HepG2 (cell line): ENCODE data around the gene MINDY1. TPM values are rescaled to one million over a fixed set of nuclear protein-coding genes. Genes with fewer than 3 reads are reported as not detected.

Experiments
- MAFK ChIP-seq, 2 experiments: IDR thresholded peaks in 1 of 2; conservative IDR thresholded peaks in 1 of 2; 2 replicates each; pipeline ENCODE4 v1.6.1; 2011; ENCODE audit warnings: improper control_type of control experiment in 2 of 2, low read length in 2 of 2
- MTF1 ChIP-seq: sonication (generic); formaldehyde crosslinking; IDR thresholded peaks from 2 replicates; pipeline ENCODE4 v1.5.0; 2020; ENCODE audit warnings: missing genetic modification reagents
- SAP130 ChIP-seq: IDR thresholded peaks from 2 replicates; pipeline ENCODE4 v1.6.1; 2016; ENCODE audit warnings: low read depth
- SP5 ChIP-seq: IDR thresholded peaks from 2 replicates; pipeline ENCODE4 v1.6.1; 2016; ENCODE audit warnings: low read depth, borderline replicate concordance
- ZBTB25 ChIP-seq: IDR thresholded peaks from 2 replicates; pipeline ENCODE4 v1.6.1; 2018; ENCODE audit warnings: missing genetic modification reagents
- ZNF12 ChIP-seq: sonication (generic); formaldehyde crosslinking; IDR thresholded peaks from 2 replicates; pipeline ENCODE4 v1.5.0; 2020; ENCODE audit warnings: missing genetic modification reagents
- ZNF331 ChIP-seq: sonication (generic); formaldehyde crosslinking; IDR thresholded peaks from 2 replicates; pipeline ENCODE4 v1.4.0; 2020; ENCODE audit warnings: missing genetic modification reagents
- ZNF343 ChIP-seq: sonication (generic); formaldehyde crosslinking; IDR thresholded peaks from 2 replicates; pipeline ENCODE4 v1.4.0; 2020; ENCODE audit warnings: mild to moderate bottlenecking, missing genetic modification reagents
- ZNF609 ChIP-seq: sonication (generic); formaldehyde crosslinking; IDR thresholded peaks from 2 replicates; pipeline ENCODE4 v1.4.0; 2020; ENCODE audit warnings: mild to moderate bottlenecking, missing genetic modification reagents, borderline replicate concordance
- ZSCAN29 ChIP-seq: sonication (generic); formaldehyde crosslinking; conservative IDR thresholded peaks from 2 replicates; pipeline ENCODE4 v1.4.0; 2020; ENCODE audit warnings: mild to moderate bottlenecking, missing genetic modification reagents
- polyA plus RNA-seq, 8 experiments: library from polyadenylated mRNA; depleted of rRNA in 3 of 8; stranded (reverse) in 7 of 8; unstranded in 1 of 8; fragments of >200 nt; fragmentation: Illumina TruSeq in 4 of 8; extraction: Trizol in 4 of 8; gene quantifications; 2 replicates each; pipeline versions ENCODE4 v1.2.1 to v1.2.3, GENCODE V29; 2011 to 2016; ENCODE audit warnings: low read depth in 4 of 8, missing spikeins in 1 of 8, mixed read lengths in 1 of 8; ENCODE audit not compliant: insufficient read depth in 1 of 8
- total RNA-seq, 5 experiments: library from RNA; depleted of rRNA; stranded (reverse); fragments of >200 nt; fragmentation: Illumina TruSeq; extraction: Trizol; gene quantifications; 2 replicates each; pipeline ENCODE4 v1.2.3, GENCODE V29; 2016; ENCODE audit warnings: low read depth in 1 of 5
- TF ChIP-seq, protein P1 (sequence below): sonication (generic); formaldehyde crosslinking; IDR thresholded peaks from 2 replicates; pipeline ENCODE4 v1.4.0; 2020; ENCODE audit warnings: missing genetic modification reagents, borderline replicate concordance
- TF ChIP-seq, protein P2 (sequence below): sonication (generic); formaldehyde crosslinking; IDR thresholded peaks from 2 replicates; pipeline ENCODE4 v1.9.0; 2021; ENCODE audit warnings: missing genetic modification reagents, mild to moderate bottlenecking, borderline replicate concordance
- TF ChIP-seq, protein P3 (sequence below): sonication (generic); formaldehyde crosslinking; IDR thresholded peaks from 2 replicates; pipeline ENCODE4 v1.5.0; 2020; ENCODE audit warnings: mild to moderate bottlenecking, missing genetic modification reagents, borderline replicate concordance

The MINDY1 gene
- total and polyA plus RNA-seq, 2 of the 13 experiments (the other 11 are each of a cell fraction or from before 2014, with no cell fraction given) = 11.1 to 15.0 TPM

DNA sequence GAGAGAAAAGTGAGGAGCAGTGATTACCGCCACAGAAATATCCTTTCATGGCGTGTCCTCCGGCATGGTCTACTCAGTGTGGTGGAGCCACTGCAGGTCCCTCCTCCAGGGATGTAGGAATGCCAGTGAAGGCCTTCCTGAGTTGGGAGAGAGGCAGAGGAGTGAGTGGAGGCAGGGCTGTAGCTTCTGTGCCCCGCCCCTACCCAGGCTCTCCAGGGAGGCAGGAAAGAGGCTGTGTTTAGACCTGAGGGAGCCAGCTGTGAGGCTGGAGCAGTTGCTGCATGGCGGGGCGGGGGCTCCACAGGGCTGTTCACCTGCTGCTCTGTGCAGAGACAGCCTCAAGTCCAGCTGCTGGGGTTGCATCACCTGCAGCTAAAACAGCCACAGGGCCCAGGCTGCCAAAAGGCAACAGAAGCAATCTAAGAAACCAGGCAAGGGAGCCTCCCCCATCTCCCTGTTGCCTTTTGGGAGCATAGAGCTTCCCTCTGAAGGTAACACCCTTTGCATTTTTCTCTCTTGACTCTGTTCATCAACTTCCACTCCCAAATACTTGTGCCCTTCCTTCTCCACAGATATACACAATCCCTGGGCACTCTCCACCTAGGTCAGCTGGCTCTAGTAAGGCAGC is 25.4 kb downstream of the MINDY1 start (continued):
- TF ChIP-seq SP5 (CRISPR knock-in tag) (peak; percentile 82), ZNF609 (CRISPR knock-in tag) (0 out of 2 replicates have a peak, but pooled peaks have one; percentile 50), MTF1 (CRISPR knock-in tag) (no peak), SAP130 (CRISPR knock-in tag) (peak; percentile 68), ZNF331 (CRISPR knock-in tag) (peak; percentile 16; the same call in 1 of the 2 replicates), ZNF12 (CRISPR knock-in tag) (no peak), ZNF343 (CRISPR knock-in tag) (0 out of 2 replicates have a peak, but pooled peaks have one; percentile 18), MAFK (conservative IDR thresholded peaks at IDR 0.05 in 1 of 2, IDR thresholded peaks at IDR 0.05 in 1 of 2; ENCODE audit: low read length in 2 of 2) (no peak), ZBTB25 (CRISPR knock-in tag) (0 out of 2 replicates have a peak, but pooled peaks have one; percentile 32), ZSCAN29 (CRISPR knock-in tag) (peak; percentile 91; the same call in 1 of the 2 replicates)
- TF ChIP-seq, protein P1, sequence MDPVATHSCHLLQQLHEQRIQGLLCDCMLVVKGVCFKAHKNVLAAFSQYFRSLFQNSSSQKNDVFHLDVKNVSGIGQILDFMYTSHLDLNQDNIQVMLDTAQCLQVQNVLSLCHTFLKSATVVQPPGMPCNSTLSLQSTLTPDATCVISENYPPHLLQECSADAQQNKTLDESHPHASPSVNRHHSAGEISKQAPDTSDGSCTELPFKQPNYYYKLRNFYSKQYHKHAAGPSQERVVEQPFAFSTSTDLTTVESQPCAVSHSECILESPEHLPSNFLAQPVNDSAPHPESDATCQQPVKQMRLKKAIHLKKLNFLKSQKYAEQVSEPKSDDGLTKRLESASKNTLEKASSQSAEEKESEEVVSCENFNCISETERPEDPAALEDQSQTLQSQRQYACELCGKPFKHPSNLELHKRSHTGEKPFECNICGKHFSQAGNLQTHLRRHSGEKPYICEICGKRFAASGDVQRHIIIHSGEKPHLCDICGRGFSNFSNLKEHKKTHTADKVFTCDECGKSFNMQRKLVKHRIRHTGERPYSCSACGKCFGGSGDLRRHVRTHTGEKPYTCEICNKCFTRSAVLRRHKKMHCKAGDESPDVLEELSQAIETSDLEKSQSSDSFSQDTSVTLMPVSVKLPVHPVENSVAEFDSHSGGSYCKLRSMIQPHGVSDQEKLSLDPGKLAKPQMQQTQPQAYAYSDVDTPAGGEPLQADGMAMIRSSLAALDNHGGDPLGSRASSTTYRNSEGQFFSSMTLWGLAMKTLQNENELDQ (CRISPR knock-in tag) = peak; percentile 34; the same call in 1 of the 2 replicates
- TF ChIP-seq, protein P2, sequence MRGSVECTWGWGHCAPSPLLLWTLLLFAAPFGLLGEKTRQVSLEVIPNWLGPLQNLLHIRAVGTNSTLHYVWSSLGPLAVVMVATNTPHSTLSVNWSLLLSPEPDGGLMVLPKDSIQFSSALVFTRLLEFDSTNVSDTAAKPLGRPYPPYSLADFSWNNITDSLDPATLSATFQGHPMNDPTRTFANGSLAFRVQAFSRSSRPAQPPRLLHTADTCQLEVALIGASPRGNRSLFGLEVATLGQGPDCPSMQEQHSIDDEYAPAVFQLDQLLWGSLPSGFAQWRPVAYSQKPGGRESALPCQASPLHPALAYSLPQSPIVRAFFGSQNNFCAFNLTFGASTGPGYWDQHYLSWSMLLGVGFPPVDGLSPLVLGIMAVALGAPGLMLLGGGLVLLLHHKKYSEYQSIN (CRISPR knock-in tag) = no peak
- TF ChIP-seq, protein P3, sequence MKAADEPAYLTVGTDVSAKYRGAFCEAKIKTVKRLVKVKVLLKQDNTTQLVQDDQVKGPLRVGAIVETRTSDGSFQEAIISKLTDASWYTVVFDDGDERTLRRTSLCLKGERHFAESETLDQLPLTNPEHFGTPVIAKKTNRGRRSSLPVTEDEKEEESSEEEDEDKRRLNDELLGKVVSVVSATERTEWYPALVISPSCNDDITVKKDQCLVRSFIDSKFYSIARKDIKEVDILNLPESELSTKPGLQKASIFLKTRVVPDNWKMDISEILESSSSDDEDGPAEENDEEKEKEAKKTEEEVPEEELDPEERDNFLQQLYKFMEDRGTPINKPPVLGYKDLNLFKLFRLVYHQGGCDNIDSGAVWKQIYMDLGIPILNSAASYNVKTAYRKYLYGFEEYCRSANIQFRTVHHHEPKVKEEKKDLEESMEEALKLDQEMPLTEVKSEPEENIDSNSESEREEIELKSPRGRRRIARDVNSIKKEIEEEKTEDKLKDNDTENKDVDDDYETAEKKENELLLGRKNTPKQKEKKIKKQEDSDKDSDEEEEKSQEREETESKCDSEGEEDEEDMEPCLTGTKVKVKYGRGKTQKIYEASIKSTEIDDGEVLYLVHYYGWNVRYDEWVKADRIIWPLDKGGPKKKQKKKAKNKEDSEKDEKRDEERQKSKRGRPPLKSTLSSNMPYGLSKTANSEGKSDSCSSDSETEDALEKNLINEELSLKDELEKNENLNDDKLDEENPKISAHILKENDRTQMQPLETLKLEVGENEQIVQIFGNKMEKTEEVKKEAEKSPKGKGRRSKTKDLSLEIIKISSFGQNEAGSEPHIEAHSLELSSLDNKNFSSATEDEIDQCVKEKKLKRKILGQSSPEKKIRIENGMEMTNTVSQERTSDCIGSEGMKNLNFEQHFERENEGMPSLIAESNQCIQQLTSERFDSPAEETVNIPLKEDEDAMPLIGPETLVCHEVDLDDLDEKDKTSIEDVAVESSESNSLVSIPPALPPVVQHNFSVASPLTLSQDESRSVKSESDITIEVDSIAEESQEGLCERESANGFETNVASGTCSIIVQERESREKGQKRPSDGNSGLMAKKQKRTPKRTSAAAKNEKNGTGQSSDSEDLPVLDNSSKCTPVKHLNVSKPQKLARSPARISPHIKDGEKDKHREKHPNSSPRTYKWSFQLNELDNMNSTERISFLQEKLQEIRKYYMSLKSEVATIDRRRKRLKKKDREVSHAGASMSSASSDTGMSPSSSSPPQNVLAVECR (CRISPR knock-in tag) = 0 out of 2 replicates have a peak, but pooled peaks have one; percentile 2
